DND-41 (cell line): ENCODE results near the gene SEC22C.

Experiments used
- CTCF ChIP-seq: IDR thresholded peaks from 2 replicates; pipeline ENCODE4 v1.5.1; 2012; ENCODE audit warnings: borderline replicate concordance, low read length, moderate library complexity, mild to moderate bottlenecking; ENCODE audit not compliant: poor library complexity, severe bottlenecking; ENCODE audit errors: extremely low read depth
- EZH2 ChIP-seq: IDR thresholded peaks from 3 replicates; pipeline ENCODE4 v1.6.1; 2012; ENCODE audit warnings: borderline replicate concordance, low read depth, mild to moderate bottlenecking, moderate library complexity, low read length, inconsistent platforms; ENCODE audit not compliant: severe bottlenecking

GRCh38 chr3:42525212-42525611 lies 56.6 kb downstream of the SEC22C start:
- no peak for TF ChIP-seq CTCF
- no peak for TF ChIP-seq EZH2
